GM12801 (cell line): Measurements from ENCODE around the gene KCNA2.

ENCODE experiments used
- TF ChIP-seq, protein P1 (sequence below): IDR thresholded peaks from one replicate; pipeline ENCODE4 v1.5.1; 2011; ENCODE audit warnings: control low read depth; ENCODE audit not compliant: insufficient read length; ENCODE audit errors: extremely low read depth

The KCNA2 gene

DNA sequence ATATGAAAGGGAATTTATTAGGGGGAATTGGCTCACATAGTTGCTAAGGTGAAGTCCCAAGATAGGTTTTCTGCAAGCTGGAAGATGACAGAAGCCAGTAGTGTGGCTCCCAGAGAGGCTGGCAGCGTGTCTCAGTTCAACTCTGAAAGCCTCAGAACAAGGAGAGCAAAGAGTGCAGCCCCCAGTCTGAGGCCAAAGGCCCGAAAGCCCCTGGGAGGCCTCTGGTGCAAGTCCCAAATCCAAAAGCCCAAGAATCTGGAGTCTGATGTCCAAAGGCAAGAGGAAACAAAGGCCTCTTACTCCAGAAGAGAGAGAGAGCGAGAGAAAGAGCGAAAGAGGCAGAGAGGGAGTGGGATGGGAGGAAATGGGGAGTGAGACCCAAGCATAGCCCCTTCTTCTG, 18.3 kb downstream of the KCNA2 start:
- TF ChIP-seq, protein P1, sequence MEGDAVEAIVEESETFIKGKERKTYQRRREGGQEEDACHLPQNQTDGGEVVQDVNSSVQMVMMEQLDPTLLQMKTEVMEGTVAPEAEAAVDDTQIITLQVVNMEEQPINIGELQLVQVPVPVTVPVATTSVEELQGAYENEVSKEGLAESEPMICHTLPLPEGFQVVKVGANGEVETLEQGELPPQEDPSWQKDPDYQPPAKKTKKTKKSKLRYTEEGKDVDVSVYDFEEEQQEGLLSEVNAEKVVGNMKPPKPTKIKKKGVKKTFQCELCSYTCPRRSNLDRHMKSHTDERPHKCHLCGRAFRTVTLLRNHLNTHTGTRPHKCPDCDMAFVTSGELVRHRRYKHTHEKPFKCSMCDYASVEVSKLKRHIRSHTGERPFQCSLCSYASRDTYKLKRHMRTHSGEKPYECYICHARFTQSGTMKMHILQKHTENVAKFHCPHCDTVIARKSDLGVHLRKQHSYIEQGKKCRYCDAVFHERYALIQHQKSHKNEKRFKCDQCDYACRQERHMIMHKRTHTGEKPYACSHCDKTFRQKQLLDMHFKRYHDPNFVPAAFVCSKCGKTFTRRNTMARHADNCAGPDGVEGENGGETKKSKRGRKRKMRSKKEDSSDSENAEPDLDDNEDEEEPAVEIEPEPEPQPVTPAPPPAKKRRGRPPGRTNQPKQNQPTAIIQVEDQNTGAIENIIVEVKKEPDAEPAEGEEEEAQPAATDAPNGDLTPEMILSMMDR = no peak

DNA sequence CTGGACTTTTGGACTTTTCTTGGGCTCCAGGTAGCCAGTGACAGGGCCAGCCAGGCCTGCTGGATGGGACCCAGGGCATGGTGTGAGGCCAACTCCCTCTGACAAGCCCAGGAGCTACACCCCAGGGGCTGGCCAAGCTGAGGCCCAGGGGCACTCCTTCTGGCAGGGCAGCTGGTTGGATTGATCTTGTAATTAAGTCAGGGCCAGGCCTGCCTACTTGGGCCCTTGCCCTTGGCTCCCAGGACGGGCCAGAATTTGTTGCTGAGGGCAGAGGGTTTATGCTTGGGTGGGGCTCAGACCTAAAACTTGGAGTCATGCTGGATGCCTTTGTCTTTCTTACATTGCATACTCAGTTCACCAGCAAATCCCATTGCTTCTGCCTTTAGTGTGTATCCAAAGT, 20.7 kb downstream of the KCNA2 start:
- TF ChIP-seq, protein P1 = no peak

DNA sequence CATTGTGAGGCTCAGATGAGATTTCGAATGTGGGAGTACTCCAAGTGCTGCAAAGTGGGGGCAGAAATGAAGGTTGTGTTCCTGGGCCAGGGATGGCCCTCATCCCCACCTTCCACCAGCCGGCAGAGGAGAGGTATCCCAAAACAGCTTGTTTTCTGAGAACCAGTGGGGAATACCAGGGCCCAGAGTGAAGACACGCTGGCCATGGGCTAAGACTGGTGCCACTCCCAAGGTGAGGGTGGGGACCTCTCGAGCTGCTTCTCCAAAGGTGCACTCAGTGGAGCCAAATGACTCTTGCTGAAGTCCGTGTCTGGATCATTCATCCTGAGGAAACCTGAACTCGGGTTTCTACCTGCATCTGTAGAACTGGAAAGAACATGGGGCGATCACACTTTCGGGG, 22.1 kb downstream of the KCNA2 start:
- TF ChIP-seq, protein P1 = no peak

DNA sequence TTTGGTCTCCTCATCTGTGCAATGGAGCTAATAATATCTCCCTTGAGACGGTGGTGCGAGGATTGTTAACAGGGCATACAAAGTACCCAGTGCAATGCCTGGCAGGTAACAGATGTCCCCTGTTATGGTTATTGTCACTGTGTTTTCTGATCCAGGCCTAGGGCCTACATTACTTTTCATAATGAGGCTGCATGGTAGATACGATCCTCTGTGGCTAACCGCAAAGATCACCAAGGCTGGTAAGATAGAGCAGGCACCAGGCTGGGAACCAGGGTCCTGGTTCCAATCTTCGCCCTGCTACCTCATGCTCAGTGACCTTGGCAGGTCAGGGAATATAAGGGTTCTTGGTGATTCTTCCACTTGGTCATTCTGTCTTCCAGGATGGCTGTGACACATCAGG, 22.7 kb downstream of the KCNA2 start:
- TF ChIP-seq, protein P1 = no peak

DNA sequence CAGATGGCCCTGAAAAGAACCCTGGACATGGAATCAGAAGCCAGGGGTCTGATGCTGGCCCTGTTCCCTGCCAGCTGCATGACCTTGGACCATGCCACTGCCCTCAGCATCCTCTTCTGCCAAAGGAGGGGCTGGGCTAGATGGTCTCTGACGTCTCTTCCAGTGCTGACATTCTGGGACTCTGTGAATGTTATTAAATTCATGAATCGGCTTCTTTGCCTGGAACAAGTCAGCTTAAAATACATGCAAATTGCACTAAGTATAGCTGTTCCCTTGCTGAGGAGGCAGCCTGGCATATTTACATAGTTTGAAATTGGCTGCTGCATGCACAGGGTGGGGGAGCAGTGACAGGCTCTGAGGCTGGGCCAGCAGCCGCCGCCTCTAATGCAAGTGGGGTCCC, 23.8 kb downstream of the KCNA2 start:
- TF ChIP-seq, protein P1 = no peak

DNA sequence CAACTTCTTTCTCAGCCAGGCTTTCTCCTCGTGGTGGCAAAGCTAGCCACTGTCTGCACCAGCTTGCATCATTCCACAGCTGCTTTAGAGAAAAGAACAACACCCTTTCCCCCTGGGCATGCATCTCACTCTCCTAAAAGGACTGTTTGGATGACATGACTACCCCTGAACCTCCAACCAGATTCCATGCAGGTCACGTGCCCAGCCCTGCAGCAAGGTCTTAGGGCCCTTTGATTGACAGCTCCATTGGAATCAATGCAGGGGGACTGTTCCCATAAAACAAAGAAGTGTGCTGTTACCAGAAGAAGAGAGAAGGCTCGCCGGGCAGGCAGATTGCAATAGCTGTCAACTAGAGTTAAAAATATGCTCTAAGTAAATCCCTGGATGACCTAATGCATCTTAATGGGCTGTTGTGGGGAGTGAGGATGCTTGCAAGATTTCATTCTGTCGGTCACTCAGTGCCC, 24.4 kb downstream of the KCNA2 start:
- TF ChIP-seq, protein P1 = no peak

DNA sequence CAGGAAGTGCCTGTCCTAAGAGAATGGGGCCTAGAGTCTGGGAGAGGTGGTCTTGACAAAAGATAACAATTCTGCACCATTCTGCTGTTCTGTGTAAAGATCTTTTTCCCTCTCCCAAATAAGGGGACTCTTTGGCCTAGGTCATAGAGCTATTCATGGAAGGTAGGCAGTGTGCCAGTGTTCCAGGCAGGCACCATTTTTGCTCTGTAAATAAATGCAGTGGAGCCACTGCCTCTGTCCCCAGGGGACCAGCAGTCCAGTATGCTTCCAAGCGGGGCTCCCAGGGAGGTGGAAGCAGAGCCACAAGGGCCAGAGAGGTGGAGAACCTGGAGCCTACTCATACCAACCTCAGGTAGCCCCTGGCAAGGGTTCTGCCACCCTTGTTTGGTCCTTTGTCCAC, 25.9 kb downstream of the KCNA2 start:
- TF ChIP-seq, protein P1 = no peak

DNA sequence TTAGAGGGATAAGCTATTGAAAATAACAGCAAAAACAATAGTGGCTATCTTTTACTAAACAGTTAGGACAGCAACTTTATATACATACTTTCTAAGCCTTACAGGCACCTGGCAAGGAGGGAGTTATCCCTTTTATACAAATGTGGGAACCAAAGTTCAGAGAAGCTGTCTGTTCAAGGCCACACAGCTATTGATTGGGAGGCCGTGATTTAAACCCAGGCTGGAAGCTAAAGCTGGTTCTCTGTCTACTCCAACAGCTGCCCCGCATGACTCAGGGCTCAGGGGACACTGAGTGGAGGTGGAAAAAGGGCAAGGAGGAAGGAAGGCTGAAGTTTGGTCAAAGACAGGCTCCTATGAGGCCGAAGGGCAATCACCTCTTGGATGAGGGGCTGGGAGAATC, 26.7 kb downstream of the KCNA2 start:
- TF ChIP-seq, protein P1 = no peak
